ENCODE results near the gene UVRAG.
A peak's percentile ranks its signal among the peaks of the same experiment; 100 is the strongest.
"Not testable (repeated sequence)": the region's sequence is repeated elsewhere in the genome, so short reads cannot be mapped to it uniquely, and the experiment has no call there.

The UVRAG gene

DNA sequence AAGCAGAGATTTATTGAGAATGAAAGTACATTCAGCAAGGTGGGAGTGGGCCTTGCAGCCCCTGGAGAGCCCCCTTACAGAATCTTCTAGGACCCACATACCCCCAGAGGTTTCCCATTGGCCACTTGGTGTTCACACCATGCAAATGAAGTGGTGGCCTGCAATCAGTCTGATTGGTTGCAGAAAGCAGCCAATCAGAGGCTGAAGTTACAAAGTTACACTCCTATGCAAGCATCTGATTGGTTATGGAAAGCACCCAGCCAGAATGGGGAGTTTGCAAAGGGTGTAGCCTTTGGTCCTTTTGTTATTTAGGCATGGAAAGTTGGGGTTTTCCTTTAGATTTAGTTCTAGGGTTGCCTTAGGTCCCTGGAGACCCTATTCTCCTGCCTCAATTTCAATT lies 34.9 kb downstream of the UVRAG start:
- DNase-seq = no peak

DNA sequence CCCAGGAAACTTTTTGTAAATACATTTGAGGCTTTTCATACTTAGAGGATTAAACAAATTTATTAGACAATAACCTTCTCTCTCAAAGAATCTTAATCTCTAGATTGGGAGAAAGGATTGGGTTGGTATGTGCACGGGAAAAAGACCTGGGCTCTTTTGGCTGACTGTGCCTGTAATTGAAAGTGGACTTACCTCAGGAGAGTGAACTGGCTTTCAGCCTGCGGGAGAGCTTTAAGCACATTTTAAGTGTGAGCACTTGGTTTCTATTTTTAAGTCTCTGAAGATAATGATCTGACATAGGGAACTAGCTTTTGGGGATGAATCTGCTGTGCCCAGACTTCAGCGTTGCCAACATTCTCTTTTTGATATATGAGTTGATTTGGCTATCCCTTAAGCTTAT lies 35.8 kb downstream of the UVRAG start:
- DNase-seq = no peak

DNA sequence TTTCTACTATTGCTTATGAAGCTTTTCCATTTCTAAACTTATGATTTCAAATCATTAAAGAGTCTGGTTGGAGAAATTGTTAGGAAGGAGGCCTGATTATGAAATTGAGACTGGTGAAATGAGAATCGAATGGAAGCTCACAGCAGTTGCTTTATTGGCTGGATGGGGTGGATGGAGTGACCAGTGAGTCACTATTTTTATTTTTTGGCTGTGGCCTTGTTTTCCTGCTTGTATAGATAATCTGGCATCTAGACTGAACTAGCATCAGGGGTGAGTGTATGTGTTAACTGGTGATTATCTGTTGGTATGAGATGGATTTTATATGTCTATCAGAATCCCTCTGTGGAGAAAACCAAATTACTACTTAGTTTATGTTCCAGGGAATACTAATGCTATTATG lies 36.2 kb downstream of the UVRAG start:
- DNase-seq = no peak

DNA sequence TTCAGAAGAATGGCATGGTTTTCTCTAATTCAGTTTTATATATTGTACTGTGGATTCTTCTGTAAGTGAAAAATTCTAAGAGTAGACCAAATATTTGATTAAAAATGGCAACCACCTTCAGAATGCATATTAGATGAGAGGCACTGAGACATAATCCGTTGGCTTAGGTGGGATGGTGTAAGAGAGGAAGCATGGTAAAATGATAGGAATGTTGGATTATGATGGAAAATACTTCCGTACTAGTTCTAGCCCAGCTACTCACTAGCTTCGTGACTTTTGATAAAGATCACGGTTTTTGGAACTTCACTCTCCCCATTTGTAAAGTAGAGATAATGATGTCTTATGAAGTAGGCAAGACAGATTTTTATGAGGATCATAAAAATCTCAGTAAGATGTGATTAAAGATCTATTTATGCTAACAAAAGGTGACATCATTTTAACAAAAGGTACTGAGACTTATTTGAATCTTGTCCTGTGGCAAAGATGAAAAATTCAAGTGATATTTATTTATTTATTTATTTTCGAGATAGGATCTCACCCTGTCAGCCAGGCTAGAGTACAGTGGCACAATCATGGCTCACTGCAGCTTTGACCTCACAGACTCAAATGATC lies 37.5 kb downstream of the UVRAG start:
- DNase-seq = no peak

DNA sequence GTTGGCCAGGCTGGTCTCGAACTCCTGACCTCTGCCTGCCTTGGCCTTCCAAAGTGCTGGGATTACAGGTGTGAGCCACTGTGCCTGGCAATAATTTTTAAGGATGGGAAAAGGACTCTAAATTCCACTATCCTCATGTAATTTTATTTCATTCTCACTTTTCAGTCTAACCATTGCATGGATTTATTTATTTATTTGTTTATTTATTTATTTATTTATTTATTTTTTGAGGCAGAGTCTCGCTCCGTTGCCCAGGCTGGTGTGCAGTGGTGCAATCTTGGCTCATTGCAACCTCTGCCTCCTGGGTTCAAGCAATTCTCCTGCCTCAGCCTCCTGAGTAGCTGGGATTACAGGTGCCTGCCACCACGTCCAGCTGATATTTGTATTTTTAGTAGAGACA lies 38.6 kb downstream of the UVRAG start:
- DNase-seq = not testable (repeated sequence)

DNA sequence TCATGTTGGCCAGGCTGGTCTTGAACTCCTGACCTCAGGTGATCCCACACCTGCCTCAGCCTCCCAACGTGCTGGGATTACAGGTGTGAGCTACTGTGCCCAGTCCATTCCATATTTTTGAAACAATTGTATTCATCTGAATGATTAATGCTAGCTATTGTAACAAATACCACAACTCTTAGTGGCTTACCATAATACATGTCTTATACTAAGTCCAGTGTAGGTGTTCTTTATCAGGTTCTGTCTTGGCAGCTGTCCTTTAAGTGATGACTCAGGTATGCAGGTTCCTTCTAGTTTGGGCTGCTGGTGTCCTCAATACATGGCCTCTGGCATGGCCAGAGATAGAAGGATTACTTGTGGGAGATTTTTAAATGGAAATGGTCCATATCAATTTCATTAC lies 39.0 kb downstream of the UVRAG start:
- no peak for DNase-seq

DNA sequence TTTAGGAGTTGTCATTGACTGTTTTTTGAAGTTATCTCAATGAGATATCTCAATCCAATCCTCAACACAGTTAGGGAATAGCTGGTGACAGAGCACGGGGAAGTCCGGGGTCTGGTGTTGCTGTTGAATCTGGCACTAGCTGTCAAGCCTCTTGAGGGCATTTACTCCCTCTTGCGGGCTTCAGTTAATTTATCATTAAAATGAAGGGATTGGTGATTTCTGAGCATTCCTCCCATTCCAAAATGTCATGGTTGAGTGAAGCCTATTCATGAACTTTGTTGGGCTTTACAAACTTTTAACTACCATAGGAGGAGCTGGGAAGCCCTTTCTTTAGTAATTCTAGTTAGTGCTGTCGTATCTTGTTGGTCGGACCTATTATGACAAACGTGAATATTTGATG lies 40.2 kb downstream of the UVRAG start:
- no peak for DNase-seq

DNA sequence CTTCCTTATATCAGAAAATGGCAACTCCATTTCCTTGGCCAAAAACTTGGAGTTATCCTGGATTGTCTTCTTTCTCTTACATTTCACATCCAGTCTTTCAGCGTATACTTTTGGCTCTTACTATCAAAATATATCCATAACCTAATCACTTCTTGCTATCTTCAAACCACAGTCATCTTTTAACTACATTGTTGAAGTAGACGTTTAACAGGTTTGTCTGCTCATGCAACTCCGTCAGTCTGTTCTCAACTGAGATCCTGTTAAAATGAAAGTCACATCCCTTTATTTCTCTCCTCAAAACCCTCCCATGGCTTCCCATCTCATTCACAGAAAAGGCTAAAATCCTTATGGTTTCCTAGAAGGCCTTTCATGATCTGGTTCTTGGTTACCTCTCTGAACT lies 41.9 kb downstream of the UVRAG start:
- DNase-seq = no peak

DNA sequence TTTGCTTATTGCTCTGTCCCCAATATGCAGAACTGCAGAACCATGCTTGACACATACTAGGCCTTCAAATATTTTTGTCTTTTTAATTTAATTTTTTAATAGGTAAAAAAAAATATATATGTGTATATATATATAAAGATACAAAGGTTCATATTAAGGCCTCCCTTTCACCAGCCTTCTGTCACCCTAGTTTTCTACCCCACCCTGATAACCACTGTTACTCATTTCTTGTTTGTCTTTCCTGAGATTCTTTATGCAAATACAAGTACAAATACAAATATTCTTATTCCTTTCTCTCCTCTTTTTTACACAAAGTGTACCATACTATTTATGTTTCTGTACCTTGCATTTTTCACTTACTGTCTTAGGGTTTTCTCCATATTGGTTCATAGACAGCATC lies 43.0 kb downstream of the UVRAG start:
- no peak for DNase-seq

DNA sequence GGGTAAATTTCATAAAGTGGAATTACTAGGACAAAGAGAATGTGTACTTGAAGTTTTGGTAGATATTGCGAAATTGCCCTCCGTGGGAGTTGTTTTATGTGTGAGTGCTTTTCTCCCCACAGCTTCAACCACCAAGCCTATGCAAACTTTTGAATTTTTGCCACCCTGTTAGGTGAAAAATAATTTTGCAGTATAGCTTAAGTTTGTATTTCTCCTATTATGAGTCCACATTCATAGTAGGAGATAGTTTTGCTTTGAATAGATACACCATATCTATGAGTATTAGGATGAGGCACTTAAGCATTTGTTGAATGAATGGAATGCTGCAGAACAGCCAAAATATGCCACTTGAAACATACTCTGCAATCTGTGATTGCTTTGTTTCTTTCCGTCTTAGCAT lies 43.6 kb downstream of the UVRAG start:
- DNase-seq = no peak

DNA sequence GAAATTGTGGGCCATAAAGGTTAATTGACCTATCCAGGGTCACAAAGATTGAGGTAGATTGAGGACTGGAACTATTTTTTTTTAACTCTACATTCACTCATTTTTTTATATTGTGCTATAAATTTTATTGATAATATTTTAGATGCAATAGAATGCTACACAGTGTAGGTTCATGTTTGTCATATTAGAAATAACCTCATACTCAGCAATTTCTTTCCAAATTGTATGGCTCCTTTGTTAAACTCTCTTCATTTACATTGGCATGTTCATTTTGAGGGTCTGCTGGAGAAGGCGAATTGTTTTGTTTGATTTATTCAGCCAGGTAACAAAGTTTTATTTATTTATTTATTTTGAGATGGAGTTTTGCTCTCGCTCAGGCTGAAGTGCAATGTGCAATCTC lies 44.6 kb downstream of the UVRAG start:
- DNase-seq = no peak

DNA sequence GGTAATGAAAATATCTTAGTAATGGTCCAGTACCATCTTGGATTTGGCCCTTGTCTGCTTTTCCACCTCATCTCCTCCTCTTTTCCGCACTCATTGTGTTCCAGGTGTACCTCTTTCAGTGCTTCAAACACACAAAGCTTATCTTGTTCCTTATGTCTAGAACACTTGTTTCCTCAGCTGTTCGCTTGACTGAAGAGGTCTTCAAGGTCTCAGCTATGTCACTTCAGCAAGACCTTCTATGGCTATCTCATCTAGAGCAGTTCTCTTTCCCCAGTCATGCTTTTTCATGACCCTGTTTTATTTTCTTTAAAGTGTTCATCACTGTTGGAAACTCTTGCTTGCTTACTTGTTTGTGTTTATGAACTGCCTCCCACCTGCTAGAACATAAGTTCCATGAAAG lies 47.4 kb downstream of the UVRAG start:
- DNase-seq = no peak

DNA sequence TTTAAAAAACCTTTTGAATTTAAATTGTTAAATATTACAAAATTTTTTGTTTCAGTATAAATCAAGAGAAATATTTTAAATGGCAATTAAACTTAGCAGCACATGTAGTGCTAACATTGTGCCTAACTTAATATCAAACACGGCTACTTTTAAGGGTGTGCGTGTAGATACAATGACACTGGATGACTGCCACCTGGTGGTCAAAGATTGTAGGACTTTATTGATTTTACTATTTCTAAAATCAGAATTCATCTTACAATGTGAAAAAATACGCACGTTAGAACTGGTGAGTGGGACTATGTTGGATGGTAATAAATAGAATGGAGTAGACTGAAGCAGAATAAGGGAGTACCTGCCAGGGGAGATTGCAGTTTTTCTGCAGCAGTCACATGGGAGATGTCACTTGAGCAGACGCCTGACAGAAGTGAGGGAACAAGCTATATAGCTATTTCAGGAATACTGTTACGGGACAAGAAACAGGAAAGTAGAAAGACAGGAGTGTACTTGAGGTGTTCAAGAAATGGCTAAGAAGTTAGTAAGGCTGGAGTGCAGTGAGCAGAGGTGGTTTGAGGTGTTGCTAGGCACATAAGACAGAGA lies 52.9 kb downstream of the UVRAG start:
- DNase-seq = peak; percentile 45

DNA sequence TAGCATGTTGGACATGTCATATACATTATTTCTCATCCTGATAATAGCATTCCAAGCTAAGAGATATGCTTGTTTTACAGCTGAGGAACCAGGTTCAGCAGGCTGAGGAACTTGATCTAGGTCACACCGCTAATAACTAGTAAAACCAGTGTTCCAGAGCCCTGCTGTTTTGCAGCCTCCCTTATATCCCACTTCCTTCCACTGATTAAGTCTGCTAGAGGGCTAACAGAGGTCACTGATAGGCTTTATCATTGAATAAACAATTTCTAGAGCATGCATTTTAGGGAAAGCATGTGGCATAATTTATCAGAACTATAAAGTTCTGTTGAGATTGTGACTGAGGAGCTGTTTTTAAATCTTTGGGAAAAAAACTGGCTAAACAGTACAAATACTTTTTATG lies 54.0 kb downstream of the UVRAG start:
- no peak for DNase-seq

DNA sequence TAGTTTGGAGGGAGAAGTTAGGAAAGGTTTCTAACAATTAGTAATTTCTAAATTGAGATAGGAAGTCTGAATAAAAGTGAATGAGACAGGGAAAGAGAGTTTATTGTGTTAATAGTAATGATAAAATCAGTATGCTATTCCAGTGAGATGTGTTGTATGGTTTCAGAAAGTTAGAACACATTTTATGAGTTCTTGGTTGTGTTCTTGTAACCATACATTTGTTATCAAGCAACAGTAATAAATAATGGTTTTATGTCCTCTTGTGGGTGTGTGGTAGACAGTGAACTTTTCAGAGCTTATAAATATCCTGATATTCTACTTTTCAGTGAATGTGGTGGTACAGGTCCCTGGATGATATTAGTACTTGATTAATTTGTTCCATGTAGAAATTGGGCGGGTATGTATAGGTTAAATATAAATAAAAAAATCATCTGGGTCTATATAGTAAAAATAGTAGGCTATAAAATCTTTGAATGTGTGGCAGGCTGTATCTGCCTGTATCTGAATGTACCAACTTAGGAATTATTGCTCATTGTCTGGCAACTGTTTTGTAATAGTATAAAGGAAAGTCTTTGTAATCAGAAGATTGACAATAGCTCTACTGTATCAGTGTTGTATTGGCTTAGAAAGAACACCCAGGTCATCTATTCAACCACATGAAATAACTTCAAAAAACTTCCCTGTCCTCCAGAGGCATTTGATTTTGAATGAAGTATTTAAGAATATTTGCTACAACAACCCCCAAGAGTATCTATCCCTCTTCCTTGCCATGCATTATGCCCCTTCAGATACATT lies 54.8 kb downstream of the UVRAG start:
- no peak for DNase-seq

DNA sequence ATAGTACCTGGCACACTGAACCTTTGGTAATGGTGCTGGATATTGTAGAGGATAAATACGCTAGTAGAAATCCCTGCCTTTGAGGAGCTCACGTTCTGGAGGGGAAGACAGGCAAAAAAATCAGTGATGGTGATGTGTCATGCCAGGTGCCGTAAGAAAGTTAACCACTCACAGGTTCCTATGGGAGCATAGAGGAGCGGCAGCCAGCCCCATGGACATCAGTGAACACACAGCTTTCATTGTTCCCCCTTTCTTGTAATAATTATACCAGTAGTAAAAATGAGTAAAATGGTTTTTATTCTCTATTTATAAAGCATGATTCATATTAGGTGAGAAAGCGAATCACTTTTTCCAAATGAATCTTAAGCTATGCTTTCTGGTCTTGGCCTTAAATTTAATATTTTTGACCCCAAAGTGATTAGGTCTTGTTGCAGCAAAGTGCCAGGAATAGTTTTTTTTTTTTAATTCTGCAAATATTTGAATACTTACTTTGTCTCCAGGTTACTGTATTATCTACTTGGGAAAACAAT lies 57.9 kb downstream of the UVRAG start:
- no peak for DNase-seq

DNA sequence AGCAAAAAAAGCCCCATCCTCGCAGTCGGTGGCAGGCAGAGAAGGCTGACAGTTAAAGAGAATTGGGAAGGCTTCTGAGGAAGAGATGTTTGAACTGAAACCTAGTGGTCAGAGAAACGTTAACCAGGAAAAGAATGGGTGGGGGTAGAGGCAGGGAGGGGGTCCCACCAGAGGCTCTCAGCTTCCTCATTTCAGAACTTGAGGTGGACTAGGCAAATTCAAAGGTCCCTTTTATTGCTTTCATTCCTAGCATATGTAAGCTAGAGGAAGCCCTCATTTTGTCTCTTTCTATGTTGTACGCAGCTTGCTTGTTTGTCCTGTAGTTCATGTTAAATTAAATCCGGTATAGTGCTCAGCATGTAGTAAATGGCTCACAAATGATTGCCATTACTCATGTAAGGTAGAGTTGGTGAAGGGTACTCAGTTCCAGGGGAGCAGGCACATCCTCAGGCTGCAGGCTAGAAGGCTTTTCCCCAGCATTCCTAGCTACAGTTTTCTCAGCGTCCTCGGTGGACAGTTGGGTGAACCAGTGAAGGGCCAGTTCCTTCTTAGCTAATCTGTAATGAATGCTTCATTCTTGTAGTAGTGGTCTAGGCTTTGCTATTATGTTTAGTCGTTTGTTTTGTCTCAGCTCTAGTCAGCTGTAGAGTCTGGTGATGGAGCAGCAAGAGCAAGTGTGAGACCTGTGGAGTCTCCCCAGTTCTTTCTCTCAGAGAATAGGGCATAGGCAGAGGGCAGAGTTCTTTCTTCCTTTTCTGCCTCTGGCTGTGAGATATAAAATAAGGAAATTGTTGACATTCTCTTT lies 58.6 kb downstream of the UVRAG start:
- no peak for DNase-seq

DNA sequence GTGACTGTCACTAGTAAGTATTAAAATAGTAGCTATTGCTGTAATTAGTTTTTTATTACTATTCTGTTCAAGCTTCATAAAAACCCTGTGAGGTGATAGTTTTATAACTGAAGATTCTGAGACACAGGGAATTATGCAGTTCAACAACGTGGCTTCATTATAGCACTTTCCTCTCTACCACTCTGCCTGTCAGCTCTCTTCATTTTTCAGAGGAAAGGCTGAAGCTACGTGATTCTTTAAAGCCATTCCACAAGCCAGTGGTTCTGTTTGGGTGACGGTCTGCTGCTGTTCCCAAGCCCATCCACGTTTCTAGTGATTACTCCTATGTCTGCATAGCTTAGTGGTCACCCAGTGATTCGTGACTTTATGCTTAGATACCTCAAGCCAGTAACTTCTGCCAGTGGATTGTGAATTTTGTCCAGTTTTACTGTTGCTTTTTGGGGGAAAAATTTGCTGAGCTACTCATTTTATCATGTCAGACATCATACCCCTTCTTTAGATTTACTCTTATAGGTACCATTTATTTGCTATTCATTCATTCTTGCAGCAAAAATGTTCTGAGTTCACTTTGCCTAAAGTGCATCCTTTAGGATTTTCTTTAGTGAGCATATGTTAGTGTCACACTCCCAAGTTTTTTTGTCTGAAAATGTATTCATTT lies 59.8 kb downstream of the UVRAG start:
- DNase-seq = no peak

DNA sequence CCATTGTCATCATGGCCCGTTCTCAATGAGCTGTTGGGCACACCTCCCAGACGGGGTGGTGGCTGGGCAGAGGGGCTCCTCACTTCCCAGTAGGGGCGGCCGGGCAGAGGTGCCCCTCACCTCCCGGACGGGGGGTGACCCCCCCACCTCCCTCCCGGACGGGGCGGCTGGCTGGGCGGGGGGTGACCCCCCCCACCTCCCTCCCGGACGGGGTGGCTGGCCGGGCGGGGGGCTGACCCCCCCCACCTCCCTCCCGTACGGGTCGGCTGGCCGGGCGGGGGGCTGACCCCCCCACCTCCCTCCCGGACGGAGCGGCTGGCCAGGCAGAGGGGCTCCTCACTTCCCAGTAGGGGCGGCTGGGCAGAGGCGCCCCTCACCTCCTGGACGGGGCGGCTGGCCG lies 62.3 kb downstream of the UVRAG start:
- not testable (repeated sequence) for DNase-seq

DNA sequence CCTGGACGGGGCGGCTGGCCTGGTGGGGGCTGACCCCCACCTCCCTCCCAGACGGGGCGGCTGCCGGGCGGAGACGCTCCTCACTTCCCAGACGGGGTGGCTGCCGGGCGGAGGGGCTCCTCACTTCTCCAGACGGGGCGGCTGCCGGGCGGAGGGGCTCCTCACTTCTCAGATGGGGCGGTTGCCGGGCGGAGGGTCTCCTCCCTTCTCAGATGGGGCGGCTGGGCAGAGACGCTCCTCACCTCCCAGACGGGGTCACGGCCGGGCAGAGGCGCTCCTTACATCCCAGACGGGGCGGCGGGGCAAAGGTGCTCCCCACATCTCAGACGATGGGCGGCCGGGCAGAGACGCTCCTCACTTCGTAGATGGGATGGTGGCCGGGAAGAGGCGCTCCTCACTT lies 62.9 kb downstream of the UVRAG start:
- not testable (repeated sequence) for DNase-seq

DNA sequence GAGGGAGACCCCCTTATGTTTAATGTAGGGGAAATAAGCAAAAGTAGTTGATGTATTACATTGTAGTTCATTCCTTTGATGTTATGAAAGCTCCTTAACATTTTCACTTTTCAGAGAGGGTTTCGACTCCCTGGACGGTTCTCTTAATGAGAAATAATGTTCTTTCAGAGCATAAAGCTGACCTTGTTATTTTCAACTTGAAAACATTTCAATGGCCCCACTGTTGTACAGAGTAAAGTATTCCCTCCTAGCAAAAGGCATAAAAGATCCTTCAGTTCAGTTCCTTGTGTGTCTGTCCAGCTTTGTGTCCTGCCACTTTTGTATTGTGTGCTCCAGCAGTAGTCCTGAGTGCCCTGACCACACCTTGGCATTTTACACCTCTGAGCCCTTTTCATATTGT lies 63.9 kb downstream of the UVRAG start:
- DNase-seq = no peak

DNA sequence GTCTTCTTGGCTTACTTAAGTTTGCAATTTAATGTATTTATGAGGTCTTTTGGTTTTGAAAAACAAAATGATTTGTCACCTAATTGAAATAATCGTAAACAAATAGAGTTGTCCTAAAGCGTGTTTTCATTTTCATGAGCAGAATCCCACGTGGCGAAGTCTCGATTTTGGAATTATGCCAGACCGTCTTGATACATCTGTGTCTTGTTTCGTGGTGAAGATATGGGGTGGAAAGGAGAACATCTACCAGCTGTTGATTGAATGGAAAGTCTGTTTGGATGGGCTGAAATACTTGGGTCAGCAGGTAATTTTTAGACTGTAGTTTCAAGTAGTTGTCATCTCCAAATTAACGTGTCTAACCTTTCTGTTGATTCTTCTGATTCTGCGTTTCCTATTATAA lies 64.7 kb downstream of the UVRAG start:
- no peak for DNase-seq

DNA sequence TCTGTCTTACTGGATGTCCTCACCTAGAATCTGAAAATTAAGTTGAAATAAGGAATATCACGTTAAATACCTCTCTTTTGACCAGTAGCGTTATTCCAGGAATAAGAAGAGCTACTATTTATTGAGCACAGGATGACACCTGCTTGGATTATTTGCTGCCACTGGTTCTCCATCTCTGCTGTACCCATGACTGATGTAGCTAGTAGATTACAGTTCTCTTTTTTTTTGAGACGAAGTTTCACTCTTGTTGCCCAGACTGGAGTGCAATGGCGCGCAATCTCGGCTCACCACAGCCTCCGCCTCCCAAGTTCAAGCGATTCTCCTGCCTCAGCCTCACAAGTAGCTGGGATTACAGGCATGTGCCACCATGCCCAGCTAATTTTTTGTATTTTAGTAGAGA lies 65.3 kb downstream of the UVRAG start:
- DNase-seq = not testable (repeated sequence)
